ENCODE measurements around the gene IGSF8.

DNA sequence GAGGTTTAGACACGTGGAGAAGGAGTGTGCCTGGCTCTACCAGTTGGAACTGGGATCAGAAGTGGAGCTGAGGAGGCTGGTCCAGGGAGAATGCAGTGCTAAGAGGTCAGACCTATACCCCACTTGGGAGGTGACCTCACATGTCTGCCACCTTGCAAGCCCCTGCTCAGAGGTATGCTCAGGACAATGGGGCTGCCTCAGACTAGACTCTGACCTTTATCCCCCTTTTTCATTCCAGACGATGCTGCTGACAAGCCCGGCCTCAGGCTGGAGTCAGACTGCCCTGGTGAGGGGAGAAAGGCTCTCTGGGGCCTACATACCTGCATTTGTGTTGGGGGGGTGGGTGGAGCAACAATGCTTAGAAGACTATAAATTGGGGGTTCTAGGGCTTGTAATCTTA lies 33.7 kb downstream of the IGSF8 start:
- TF ChIP-seq TAF1 (IDR thresholded peaks at IDR 0.05; ENCODE audit: borderline replicate concordance, low read depth, low read length) (no peak), POLR2AphosphoS5 (IDR thresholded peaks at IDR 0.05; ENCODE audit: low read depth, low read length) (no peak), POLR2A (IDR thresholded peaks at IDR 0.05; ENCODE audit: low read depth, low read length) (no peak)

All from GM12892 (cell line).